Activated CD4-positive, alpha-beta T cell treated with anti-CD3 and anti-CD28 coated beads, Interleukin-2, amount 50 U/mL, for 24 hours (primary cell): ENCODE data around the gene ZNRF3.
"Not testable (repeated sequence)": the region's sequence is repeated elsewhere in the genome, so short reads cannot be mapped to it uniquely, and the experiment has no call there.

Source experiments
- DNase-seq, 2 donors: peaks; one replicate each; pipeline ENCODE4 v3.0.0-alpha.2; 2020; ENCODE audit warnings: low read depth in 1 of 2, low spot score in 1 of 2

ZNRF3 gene

GRCh38 chr22:28905256-28905832, 22.0 kb downstream of the ZNRF3 start:
- DNase-seq = no peak

- no peak for DNase-seq
Observed at GRCh38 chr22:28906312-28906711, 22.9 kb downstream of the ZNRF3 start.

- DNase-seq = peak; percentile 27 to 64
Observed at GRCh38 chr22:28907311-28908008, 24.1 kb downstream of the ZNRF3 start.

GRCh38 chr22:28908810-28909209, 25.4 kb downstream of the ZNRF3 start:
- DNase-seq = not testable (repeated sequence)

GRCh38 chr22:28909375-28909774, 26.0 kb downstream of the ZNRF3 start:
- peak; percentile 52 to 66 for DNase-seq

GRCh38 chr22:28910569-28911303, 27.4 kb downstream of the ZNRF3 start:
- no peak for DNase-seq

GRCh38 chr22:28911304-28911690, 27.9 kb downstream of the ZNRF3 start:
- DNase-seq = no peak

- DNase-seq = no peak
Observed at GRCh38 chr22:28911777-28912669, 28.7 kb downstream of the ZNRF3 start.

- DNase-seq = no peak
Observed at GRCh38 chr22:28914201-28914600, 30.8 kb downstream of the ZNRF3 start.

GRCh38 chr22:28915969-28916368, 32.6 kb downstream of the ZNRF3 start:
- DNase-seq = no peak

- DNase-seq = no peak
Observed at GRCh38 chr22:28917747-28918549, 34.6 kb downstream of the ZNRF3 start.

- DNase-seq = no peak
Observed at GRCh38 chr22:28918550-28919271, 35.3 kb downstream of the ZNRF3 start.

GRCh38 chr22:28920757-28921584, 37.6 kb downstream of the ZNRF3 start:
- no peak for DNase-seq

GRCh38 chr22:28921585-28921879, 38.2 kb downstream of the ZNRF3 start:
- no peak for DNase-seq

GRCh38 chr22:28922540-28923244, 39.3 kb downstream of the ZNRF3 start:
- DNase-seq = no peak

GRCh38 chr22:28923826-28924732, 40.7 kb downstream of the ZNRF3 start:
- no peak for DNase-seq

- no peak for DNase-seq
Observed at GRCh38 chr22:28925916-28926315, 42.5 kb downstream of the ZNRF3 start.

- DNase-seq = no peak
Observed at GRCh38 chr22:28927630-28928029, 44.3 kb downstream of the ZNRF3 start.
